Liver (tissue), 9 donors: ENCODE measurements around the gene ZNF195. TPM values are rescaled to one million over a fixed set of nuclear protein-coding genes. Genes with fewer than 3 reads are reported as not detected.
"Not testable (repeated sequence)": the region's sequence is repeated elsewhere in the genome, so short reads cannot be mapped to it uniquely, and the experiment has no call there.

Experiments used
- DNase-seq: peaks from one replicate; pipeline ENCODE4 v3.0.0-alpha.2; 2017; ENCODE audit warnings: low spot score
- H3K27ac ChIP-seq, 2 donors: one replicate each; pipeline ENCODE4 v1.7.0; 2013; ENCODE audit warnings: inconsistent platforms in 2 of 2, low read length in 2 of 2, control low read depth in 1 of 2, low read depth in 1 of 2, mild to moderate bottlenecking in 1 of 2
- H3K27me3 ChIP-seq, 4 donors: one replicate each; pipeline versions ENCODE4 v1.6.1 to v1.7.0; 2013; ENCODE audit warnings: low read length in 3 of 4, inconsistent platforms in 1 of 4, mild to moderate bottlenecking in 1 of 4, moderate library complexity in 1 of 4; ENCODE audit not compliant: control insufficient read depth in 4 of 4, insufficient read depth in 4 of 4
- H3K36me3 ChIP-seq, 4 donors: one replicate each; pipeline versions ENCODE4 v1.6.1 to v1.7.0; 2013; ENCODE audit warnings: low read length in 3 of 4, mild to moderate bottlenecking in 3 of 4, low read depth in 1 of 4, moderate library complexity in 1 of 4; ENCODE audit not compliant: control insufficient read depth in 4 of 4, insufficient read depth in 3 of 4
- H3K4me1 ChIP-seq, 4 donors: one replicate each; pipeline versions ENCODE4 v1.6.1 to v1.7.0; 2013; ENCODE audit warnings: low read length in 3 of 4, mild to moderate bottlenecking in 3 of 4, moderate library complexity in 1 of 4; ENCODE audit not compliant: control insufficient read depth in 4 of 4, insufficient read depth in 4 of 4
- H3K4me3 ChIP-seq, 3 donors: one replicate each; pipeline versions ENCODE4 v1.6.1 to v1.7.0; 2013; ENCODE audit warnings: low read length in 3 of 3, control low read depth in 1 of 3, low read depth in 1 of 3, mild to moderate bottlenecking in 1 of 3
- H3K9ac ChIP-seq, 2 donors: one replicate each; pipeline ENCODE4 v1.7.0; 2013; ENCODE audit warnings: low read length in 2 of 2, mild to moderate bottlenecking in 2 of 2, moderate library complexity in 2 of 2, control low read depth in 1 of 2, low read depth in 1 of 2
- H3K9me3 ChIP-seq, 4 donors: one replicate each; pipeline versions ENCODE4 v1.6.1 to v1.7.0; 2013; ENCODE audit warnings: low read length in 3 of 4; ENCODE audit not compliant: control insufficient read depth in 4 of 4
- EGR1 ChIP-seq, 2 donors: IDR thresholded peaks; 2 replicates each; pipeline ENCODE4 v1.6.1; 2016 to 2018; ENCODE audit warnings: antibody characterized with exemption in 2 of 2, low read depth in 2 of 2
- GABPA ChIP-seq, 2 donors: IDR thresholded peaks in 1 of 2; conservative IDR thresholded peaks in 1 of 2; 2 replicates each; pipeline ENCODE4 v1.6.1; 2016; ENCODE audit warnings: antibody characterized with exemption in 2 of 2, mild to moderate bottlenecking in 1 of 2, moderate library complexity in 1 of 2
- HNF4A ChIP-seq, 2 donors: conservative IDR thresholded peaks; 2 replicates each; pipeline ENCODE4 v1.6.1; 2016; ENCODE audit warnings: antibody characterized with exemption in 2 of 2, mild to moderate bottlenecking in 2 of 2
- HNF4G ChIP-seq: IDR thresholded peaks from 2 replicates; pipeline ENCODE4 v1.6.1; 2016; ENCODE audit warnings: antibody characterized with exemption
- JUND ChIP-seq, 2 donors: IDR thresholded peaks; 2 replicates each; pipeline ENCODE4 v1.6.1; 2016; ENCODE audit warnings: antibody characterized with exemption in 2 of 2
- NR2F2 ChIP-seq: IDR thresholded peaks from 2 replicates; pipeline ENCODE4 v1.6.1; 2016; ENCODE audit warnings: antibody characterized with exemption
- RXRA ChIP-seq, 2 donors: IDR thresholded peaks; 2 replicates each; pipeline ENCODE4 v1.6.1; 2017 to 2018; ENCODE audit warnings: antibody characterized with exemption in 2 of 2, mild to moderate bottlenecking in 1 of 2
- SP1 ChIP-seq: IDR thresholded peaks from 2 replicates; pipeline ENCODE4 v1.6.1; 2018; ENCODE audit warnings: antibody characterized with exemption, mild to moderate bottlenecking
- YY1 ChIP-seq: IDR thresholded peaks from 2 replicates; pipeline ENCODE4 v1.6.1; 2016; ENCODE audit warnings: antibody characterized with exemption, mild to moderate bottlenecking
- WGBS: extraction: QIAGEN DNeasy Blood & Tissue Kit; methylation state at CpG from one replicate; pipeline ENCODE4 v1.1.7; 2013; 5-methylcytosine and 5-hydroxymethylcytosine counted together
- polyA plus RNA-seq, 2 donors: library from polyadenylated mRNA; stranded (reverse) in 1 of 2; unstranded in 1 of 2; fragments of 200-250 nt in 1 of 2; fragments of >200 nt in 1 of 2; fragmentation: Nextera tagmentation in 1 of 2; extraction: Ambion mirVana in 1 of 2; gene quantifications; one replicate each; pipeline versions ENCODE4 v1.2.1 to v1.2.3, GENCODE V29; 2013 to 2015
- total RNA-seq, 2 donors: library from RNA; depleted of rRNA; stranded (reverse); fragments of >200 nt; gene quantifications; one replicate each; pipeline ENCODE4 v1.2.3, GENCODE V29; 2014
- donor health status: healthy.
- donor health status: healthy.
- donor health status: healthy.
- donor health status: healthy.
- donor health status: healthy.

Gene ZNF195
- total and polyA plus RNA-seq, 4 donors: 4.3 to 12.4 (median 11.1) TPM

GRCh38 chr11:3423928-3424327 lies 45.0 kb upstream of the ZNF195 start:
- not testable (repeated sequence) for DNase-seq, H3K9ac ChIP-seq, H3K36me3 ChIP-seq, H3K4me3 ChIP-seq, H3K27ac ChIP-seq, H3K9me3 ChIP-seq, H3K27me3 ChIP-seq
- 28% methylated on average over 5 of the region's 5 CpGs for WGBS
- H3K4me1 ChIP-seq: peaks cover 0 to 10% (median 3%) of the 10 kb centered on the region in 4 donors
- TF ChIP-seq HNF4A (conservative IDR thresholded peaks at IDR 0.05): peak; percentile 57 to 60

DNA sequence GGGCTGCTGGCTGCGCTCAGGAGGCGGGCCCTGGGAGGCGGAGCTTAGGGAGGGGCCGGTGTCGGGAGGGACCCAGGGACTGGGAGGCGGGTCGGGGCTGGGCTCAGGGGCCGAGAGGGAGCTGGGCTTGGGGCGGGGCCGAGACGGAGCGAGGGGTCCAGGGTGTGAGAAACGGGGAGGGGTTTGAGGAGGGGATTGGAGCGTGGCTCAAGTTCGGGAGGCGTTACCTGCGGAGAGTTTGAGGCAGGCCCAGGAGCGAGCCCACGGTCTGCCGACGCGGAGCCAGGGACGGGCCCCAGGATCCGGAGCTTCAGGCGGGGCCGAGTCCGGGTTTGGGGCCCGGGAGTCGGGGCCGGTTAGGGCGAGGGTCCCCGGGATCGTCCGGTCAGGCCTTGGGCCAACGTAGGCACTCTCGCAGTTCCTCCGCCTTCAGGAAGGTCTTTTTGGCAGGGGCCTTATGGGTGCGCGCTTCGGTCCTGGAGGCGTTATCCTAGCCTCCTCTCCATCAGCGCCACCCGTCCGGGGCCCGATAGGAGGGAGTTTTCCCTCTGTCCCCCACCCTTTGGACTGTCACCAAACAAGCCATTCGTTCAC lies 44.3 kb upstream of the ZNF195 start:
- TF ChIP-seq SP1: peak; percentile 7
- DNase-seq, H3K9me3 ChIP-seq, H3K27me3 ChIP-seq, H3K36me3 ChIP-seq, H3K9ac ChIP-seq: not testable (repeated sequence)
- peak overlapping the region; percentile 41 to 73 (median 56) for H3K4me3 ChIP-seq
- peaks cover 0 to 10% (median 3%) of the 10 kb centered on the region in 4 donors for H3K4me1 ChIP-seq
- under 1% methylated on average over 46 of the region's 46 CpGs for whole genome bisulfite sequencing
- H3K27ac ChIP-seq: peak overlapping the region in 1 of 2 donors; percentile 43

GRCh38 chr11:3422380-3423137 lies 43.6 kb upstream of the ZNF195 start:
- Histone ChIP-seq H3K4me3 (peak overlapping the region; percentile 58 to 63 (median 60)), H3K9ac (peak overlapping the region in 1 of 2 donors; percentile 38), H3K4me1 (peaks cover 0 to 10% (median 3%) of the 10 kb centered on the region in 4 donors), H3K27ac (peak overlapping the region; percentile 68 to 78)
- TF ChIP-seq HNF4A (conservative IDR thresholded peaks at IDR 0.05) (peak; percentile 62 to 66), EGR1 (IDR thresholded peaks at IDR 0.05; ENCODE audit: low read depth in 2 of 2) (peak in 1 of 2 donors; percentile 29), YY1 (peak; percentile 41), NR2F2 (peak; percentile 22), HNF4G (peak; percentile 23), RXRA (IDR thresholded peaks at IDR 0.05) (peak; percentile 77 to 81), JUND (IDR thresholded peaks at IDR 0.05) (peak; percentile 35 to 81), SP1 (peak; percentile 88), GABPA (IDR thresholded peaks at IDR 0.05 in 1 of 2, conservative IDR thresholded peaks at IDR 0.05 in 1 of 2) (peak in 1 of 2 donors; percentile 54)
- DNase-seq: peak; percentile 97
- not testable (repeated sequence) for H3K27me3 ChIP-seq, H3K36me3 ChIP-seq, H3K9me3 ChIP-seq
- under 1% methylated on average over 66 of the region's 66 CpGs for WGBS

GRCh38 chr11:3421608-3422379 lies 42.8 kb upstream of the ZNF195 start:
- H3K9ac ChIP-seq, H3K36me3 ChIP-seq, H3K27me3 ChIP-seq, DNase-seq, H3K9me3 ChIP-seq: not testable (repeated sequence)
- Histone ChIP-seq H3K27ac (peak overlapping the region in 1 of 2 donors; percentile 28), H3K4me1 (peaks cover 0 to 10% (median 3%) of the 10 kb centered on the region in 4 donors), H3K4me3 (peak overlapping the region in 2 of 3 donors; percentile 57 to 58)
- WGBS: 5% methylated on average over 42 of the region's 42 CpGs

DNA sequence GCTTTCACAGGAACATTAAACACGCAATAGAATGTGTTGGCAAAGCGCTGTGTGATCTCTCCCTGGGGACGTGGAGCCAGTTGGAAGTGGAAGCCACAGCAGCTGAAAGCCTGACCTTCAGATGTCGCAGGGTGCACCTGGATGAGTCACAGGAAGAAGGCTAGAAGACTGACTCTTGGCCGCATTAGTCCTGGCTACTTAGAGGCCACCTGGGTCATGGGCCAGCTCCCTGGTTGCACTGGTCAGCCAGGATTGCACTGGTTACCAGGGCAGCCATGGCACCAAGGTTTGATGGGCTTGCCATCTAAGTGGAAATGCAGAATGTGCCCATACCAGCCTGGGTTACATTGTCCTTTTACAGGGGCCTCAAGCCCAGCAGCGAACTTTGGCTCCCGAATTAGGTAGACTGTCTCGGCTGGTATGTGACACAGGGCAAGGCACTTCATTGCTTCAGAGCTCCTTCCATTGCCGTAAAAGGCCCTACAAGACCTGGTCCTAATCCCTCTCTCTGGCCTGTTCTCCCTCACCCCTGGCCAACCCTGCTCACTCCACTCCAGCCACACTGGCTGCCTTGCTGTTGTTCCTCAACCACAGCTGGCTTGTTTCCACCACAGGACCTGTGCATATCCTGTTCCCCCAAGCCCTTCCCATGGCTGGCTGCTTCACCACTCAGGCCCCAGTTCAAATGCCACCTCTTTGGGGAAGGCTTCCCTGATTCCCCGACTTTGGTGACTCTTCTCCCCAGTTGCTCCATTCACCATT lies 41.5 kb upstream of the ZNF195 start:
- not testable (repeated sequence) for H3K27ac ChIP-seq

GRCh38 chr11:3419496-3419895 lies 40.5 kb upstream of the ZNF195 start:
- peaks cover 0 to 10% (median 3%) of the 10 kb centered on the region in 4 donors for H3K4me1 ChIP-seq
- 93% methylated on average over 1 of the region's 1 CpG for WGBS
- DNase-seq, H3K4me3 ChIP-seq, H3K9me3 ChIP-seq, H3K27ac ChIP-seq, H3K27me3 ChIP-seq, H3K36me3 ChIP-seq, H3K9ac ChIP-seq: not testable (repeated sequence)

More for the DNA sequence above, 41.5 kb upstream of the ZNF195 start:
- peaks cover 0 to 10% (median 3%) of the 10 kb centered on the region in 4 donors for H3K4me1 ChIP-seq
- not testable (repeated sequence) for H3K9me3 ChIP-seq, H3K4me3 ChIP-seq, H3K36me3 ChIP-seq, DNase-seq, H3K27me3 ChIP-seq, H3K9ac ChIP-seq
- 90% methylated on average over 10 of the region's 10 CpGs for WGBS
